Esophagus muscularis mucosa (tissue), 4 donors: ENCODE data around the gene PHKA1. TPM values are rescaled to one million over a fixed set of nuclear protein-coding genes. Genes with fewer than 3 reads are reported as not detected.
"Not testable (repeated sequence)": the region's sequence is repeated elsewhere in the genome, so short reads cannot be mapped to it uniquely, and the experiment has no call there.

Source experiments
- DNase-seq: peaks from one replicate; pipeline ENCODE4 v3.0.0-alpha.2; 2017; ENCODE audit errors: extremely low spot score
- H3K27ac ChIP-seq, 4 donors: fragments of 200-600 bp; sonication (generic); replicated peaks in 1 of 4; 1 replicate in 3 of 4; 2 replicates in 1 of 4; pipeline ENCODE4 v1.5.1; 2016 to 2019; ENCODE audit warnings: mild to moderate bottlenecking in 1 of 4
- H3K27me3 ChIP-seq, 4 donors: fragments of 200-600 bp; sonication (generic); one replicate each; pipeline versions ENCODE4 v1.5.1 to v1.6.0; 2016 to 2019
- H3K36me3 ChIP-seq, 4 donors: fragments of 200-600 bp; sonication (generic); one replicate each; pipeline ENCODE4 v1.5.1; 2016 to 2019
- H3K4me1 ChIP-seq, 4 donors: fragments of 200-600 bp; sonication (generic); one replicate each; pipeline ENCODE4 v1.5.1; 2016 to 2019
- H3K4me3 ChIP-seq, 4 donors: fragments of 200-600 bp; sonication (generic); 1 replicate in 2 of 4; 2 replicates in 2 of 4; pipeline ENCODE4 v1.5.1; 2016 to 2019; ENCODE audit warnings: mild to moderate bottlenecking in 4 of 4, moderate library complexity in 1 of 4
- H3K9me3 ChIP-seq, 4 donors: fragments of 200-600 bp; sonication (generic); 1 replicate in 3 of 4; 2 replicates in 1 of 4; pipeline ENCODE4 v1.5.1; 2016 to 2019
- CTCF ChIP-seq, 3 experiments: fragments of 200-600 bp in 2 of 3; fragments of 450-650 bp in 1 of 3; sonication (generic) in 2 of 3; IDR thresholded peaks; one replicate each; pipeline ENCODE4 v1.5.1; 2017 to 2019; ENCODE audit warnings: antibody characterized with exemption in 3 of 3, mild to moderate bottlenecking in 2 of 3, moderate library complexity in 1 of 3
- EP300 ChIP-seq: sonication (generic); formaldehyde crosslinking; IDR thresholded peaks from one replicate; pipeline ENCODE4 v1.6.1; 2017; ENCODE audit warnings: antibody characterized with exemption
- POLR2A ChIP-seq: fragments of 450-650 bp; IDR thresholded peaks from one replicate; pipeline ENCODE4 v1.6.1; 2017; ENCODE audit warnings: antibody characterized with exemption, moderate library complexity, mild to moderate bottlenecking, low read depth
- POLR2AphosphoS5 ChIP-seq, 2 donors: sonication (generic); formaldehyde crosslinking; IDR thresholded peaks; one replicate each; pipeline ENCODE4 v1.6.1; 2017; ENCODE audit warnings: antibody characterized with exemption in 2 of 2
- WGBS: methylation state at CpG from one replicate; pipeline ENCODE4 v1.1.5; 2018; 5-methylcytosine and 5-hydroxymethylcytosine counted together
- intact Hi-C: fragments of 100-400 bp; cut with DNase I; formaldehyde crosslinking; loops from one replicate; pipeline ENCODE4 v1.15.1; 2023
- total RNA-seq, 4 donors: library from RNA; depleted of rRNA; stranded (reverse); fragments of >200 nt; gene quantifications; one replicate each; pipeline versions ENCODE4 v1.1.0 to v1.2.1, GENCODE V29; 2016

The PHKA1 gene
- total RNA-seq, 4 donors from 2014 or later = 6.0 to 10.7 (median 8.0) TPM

- WGBS = 75% methylated on average over 3 of the region's 3 CpGs
- Histone ChIP-seq H3K36me3 (peaks cover 0 to 10% (median 0%) of the 10 kb centered on the region in 4 donors), H3K27me3 (no peaks in the 10 kb centered on the region), H3K4me3 (no peak overlapping the region), H3K9me3 (no peaks in the 10 kb centered on the region), H3K27ac (no peak overlapping the region), H3K4me1 (no peaks in the 10 kb centered on the region)
- TF ChIP-seq CTCF (IDR thresholded peaks at IDR 0.05) (no peak), POLR2AphosphoS5 (IDR thresholded peaks at IDR 0.05) (no peak), EP300 (no peak), POLR2A (no peak)
- intact Hi-C loops = no loop called here
- no peak for DNase-seq
These were observed 109.4 kb downstream of the PHKA1 start for GRCh38 chrX:72604705-72605104.

GRCh38 chrX:72604112-72604511 lies 110.0 kb downstream of the PHKA1 start:
- WGBS = 77% methylated on average over 2 of the region's 2 CpGs
- no peaks in the 10 kb centered on the region for H3K27me3 ChIP-seq
- intact Hi-C loops = no loop called here
- H3K4me1 ChIP-seq = no peaks in the 10 kb centered on the region
- no peaks in the 10 kb centered on the region for H3K9me3 ChIP-seq
- TF ChIP-seq CTCF (IDR thresholded peaks at IDR 0.05) (no peak), EP300 (no peak)
- DNase-seq = no peak
- peaks cover 0 to 10% (median 0%) of the 10 kb centered on the region in 4 donors for H3K36me3 ChIP-seq
- H3K4me3 ChIP-seq = no peak overlapping the region
- no peak overlapping the region for H3K27ac ChIP-seq

GRCh38 chrX:72591038-72591437 lies 123.1 kb downstream of the PHKA1 start:
- H3K27me3 ChIP-seq, H3K9me3 ChIP-seq, H3K4me3 ChIP-seq, H3K36me3 ChIP-seq, H3K4me1 ChIP-seq, H3K27ac ChIP-seq, intact Hi-C loops, DNase-seq: not testable (repeated sequence)
- 79% methylated on average over 4 of the region's 4 CpGs for WGBS

- no peak for DNase-seq
- H3K9me3 ChIP-seq = peaks cover 0 to 6% (median 0%) of the 10 kb centered on the region in 4 donors
- peaks cover 0 to 10% (median 0%) of the 10 kb centered on the region in 4 donors for H3K36me3 ChIP-seq
- H3K4me1 ChIP-seq = no peaks in the 10 kb centered on the region
- TF ChIP-seq CTCF (IDR thresholded peaks at IDR 0.05) = no peak
- no peak for TF ChIP-seq EP300
- no peak for TF ChIP-seq POLR2AphosphoS5 (IDR thresholded peaks at IDR 0.05)
- no peak for TF ChIP-seq POLR2A
- 87% methylated on average over 3 of the region's 3 CpGs for WGBS
- H3K27ac ChIP-seq = no peak overlapping the region
- no peak overlapping the region for H3K4me3 ChIP-seq
- H3K27me3 ChIP-seq = no peaks in the 10 kb centered on the region
- intact Hi-C loops = no loop called here
These were observed 129.9 kb downstream of the PHKA1 start for GRCh38 chrX:72584163-72584562.

- peaks cover 0 to 8% (median 7%) of the 10 kb centered on the region in 4 donors for H3K4me1 ChIP-seq
- no peak overlapping the region for H3K27ac ChIP-seq
- no peak for DNase-seq
- H3K9me3 ChIP-seq = no peaks in the 10 kb centered on the region
- peaks cover 0 to 4% (median 0%) of the 10 kb centered on the region in 4 donors for H3K36me3 ChIP-seq
- H3K27me3 ChIP-seq = no peaks in the 10 kb centered on the region
- 74% methylated on average over 7 of the region's 7 CpGs for WGBS
- no peak overlapping the region for H3K4me3 ChIP-seq
- intact Hi-C loops = no loop called here
- TF ChIP-seq POLR2AphosphoS5 (IDR thresholded peaks at IDR 0.05) (no peak), EP300 (no peak), CTCF (IDR thresholded peaks at IDR 0.05) (no peak), POLR2A (no peak)
These were observed 137.8 kb downstream of the PHKA1 start for GRCh38 chrX:72576141-72576894.
